Left ventricle myocardium inferior (tissue), 1 donor: Measurements from ENCODE around the gene WFDC1. TPM values are rescaled to one million over a fixed set of nuclear protein-coding genes. Genes with fewer than 3 reads are reported as not detected.

Experiments
- DNase-seq: peaks from one replicate; pipeline ENCODE4 v3.0.0-alpha.2; 2020
- H3K27ac ChIP-seq: fragments of 200-600 bp; replicated peaks from 2 replicates; pipeline ENCODE4 v1.8.0; 2021
- H3K27me3 ChIP-seq: fragments of 200-600 bp; 2 replicates; pipeline ENCODE4 v1.8.0; 2021; ENCODE audit warnings: low read depth
- H3K36me3 ChIP-seq: fragments of 200-600 bp; 2 replicates; pipeline ENCODE4 v1.8.0; 2021
- H3K4me1 ChIP-seq: fragments of 200-600 bp; 2 replicates; pipeline ENCODE4 v1.8.0; 2021
- H3K4me3 ChIP-seq: fragments of 200-600 bp; 2 replicates; pipeline ENCODE4 v1.8.0; 2021; ENCODE audit warnings: mild to moderate bottlenecking, moderate library complexity
- H3K9me3 ChIP-seq: fragments of 200-600 bp; replicated peaks from 2 replicates; pipeline ENCODE4 v1.8.0; 2021
- intact Hi-C: fragments of 100-400 bp; cut with micrococcal nuclease; formaldehyde crosslinking; loops from one replicate; pipeline ENCODE4 v1.11.0; 2022
- total RNA-seq: library from RNA; stranded (reverse); fragmentation: NEBNext Ultra II Directional; extraction: Animal tissue kit (Norgen Biotek cat#: 25700); gene quantifications from one replicate; pipeline ENCODE4 v1.2.1, GENCODE V29; 2021
- TF ChIP-seq, protein P1 (sequence below): fragments of 200-600 bp; IDR thresholded peaks from 2 replicates; pipeline ENCODE4 v1.8.0; 2021; ENCODE audit warnings: antibody characterized with exemption, mild to moderate bottlenecking, borderline replicate concordance
- donor health status: DM: no; HTN: yes; CAD: no; lungs with severe emphysema.

The WFDC1 gene
- total RNA-seq, 1 donor from 2014 or later, result 1.3 TPM

DNA sequence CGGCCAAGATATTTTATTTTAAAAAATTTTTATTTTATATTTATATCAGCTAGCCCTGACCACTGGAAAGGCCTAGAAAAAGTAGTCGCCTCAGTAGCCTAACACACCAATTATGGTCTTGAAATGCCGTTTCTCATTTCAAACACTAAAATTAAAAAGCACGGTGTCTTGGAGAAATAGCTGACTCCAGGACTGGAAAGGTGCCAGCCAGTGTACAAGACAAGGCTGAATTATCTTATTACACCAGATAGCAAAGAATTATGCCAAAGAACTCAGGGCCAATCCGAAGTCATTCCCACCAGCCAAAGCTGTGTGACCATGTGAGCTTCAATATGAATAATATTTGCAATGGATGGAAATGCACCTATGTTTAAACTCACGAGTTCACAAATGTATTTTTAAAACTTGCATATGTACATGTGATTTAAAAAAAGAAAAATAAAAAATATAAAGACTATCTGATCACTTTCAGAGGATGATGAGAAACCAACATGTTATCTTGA, 53.8 kb downstream of the WFDC1 start:
- Histone ChIP-seq H3K27me3 (peaks cover 21% of the 10 kb centered on the region), H3K9me3 (no peaks in the 10 kb centered on the region), H3K27ac (no peak overlapping the region), H3K36me3 (no peaks in the 10 kb centered on the region), H3K4me3 (no peak overlapping the region), H3K4me1 (no peaks in the 10 kb centered on the region)
- DNase-seq, result no peak
- intact Hi-C loops, result no loop called here
- TF ChIP-seq, protein P1, sequence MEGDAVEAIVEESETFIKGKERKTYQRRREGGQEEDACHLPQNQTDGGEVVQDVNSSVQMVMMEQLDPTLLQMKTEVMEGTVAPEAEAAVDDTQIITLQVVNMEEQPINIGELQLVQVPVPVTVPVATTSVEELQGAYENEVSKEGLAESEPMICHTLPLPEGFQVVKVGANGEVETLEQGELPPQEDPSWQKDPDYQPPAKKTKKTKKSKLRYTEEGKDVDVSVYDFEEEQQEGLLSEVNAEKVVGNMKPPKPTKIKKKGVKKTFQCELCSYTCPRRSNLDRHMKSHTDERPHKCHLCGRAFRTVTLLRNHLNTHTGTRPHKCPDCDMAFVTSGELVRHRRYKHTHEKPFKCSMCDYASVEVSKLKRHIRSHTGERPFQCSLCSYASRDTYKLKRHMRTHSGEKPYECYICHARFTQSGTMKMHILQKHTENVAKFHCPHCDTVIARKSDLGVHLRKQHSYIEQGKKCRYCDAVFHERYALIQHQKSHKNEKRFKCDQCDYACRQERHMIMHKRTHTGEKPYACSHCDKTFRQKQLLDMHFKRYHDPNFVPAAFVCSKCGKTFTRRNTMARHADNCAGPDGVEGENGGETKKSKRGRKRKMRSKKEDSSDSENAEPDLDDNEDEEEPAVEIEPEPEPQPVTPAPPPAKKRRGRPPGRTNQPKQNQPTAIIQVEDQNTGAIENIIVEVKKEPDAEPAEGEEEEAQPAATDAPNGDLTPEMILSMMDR, result no peak

DNA sequence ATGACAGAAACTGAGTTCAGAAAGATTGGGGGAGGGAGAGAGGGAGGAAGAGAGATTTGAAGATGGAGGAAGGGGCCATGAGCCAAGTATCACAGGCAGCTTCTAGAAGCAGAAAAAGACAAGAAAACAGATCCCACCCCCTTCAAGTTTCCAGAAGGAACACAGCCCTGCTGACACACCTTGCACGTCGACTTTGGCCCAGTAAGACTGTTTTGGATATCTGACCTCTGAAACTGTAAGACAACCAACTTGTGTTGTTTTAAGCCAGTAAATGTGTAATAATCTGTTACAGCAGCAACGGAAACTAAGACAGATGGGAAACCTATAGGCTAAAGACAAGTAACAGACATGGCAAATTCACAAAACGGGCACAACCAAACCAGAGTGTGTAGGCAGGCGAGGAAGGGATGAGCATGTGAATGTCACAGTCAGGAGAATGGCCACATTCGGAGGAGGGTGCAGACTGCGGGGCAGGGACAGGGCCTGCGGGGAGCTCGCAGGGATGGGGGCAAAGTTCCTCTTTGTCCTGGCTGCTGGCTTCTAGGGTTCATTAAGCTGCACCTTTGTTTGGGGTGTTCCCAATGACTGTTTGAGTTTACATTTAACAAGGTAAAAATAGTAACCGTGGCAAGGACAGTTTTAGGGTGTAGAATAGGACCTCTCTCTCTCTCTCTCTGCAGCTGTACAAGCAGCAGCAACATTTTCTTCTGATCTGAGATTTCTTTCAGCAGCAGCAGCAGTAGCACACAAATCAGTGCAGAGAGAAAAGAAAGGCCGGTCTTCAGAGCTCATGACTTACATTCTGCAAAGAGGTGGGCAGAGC, 55.4 kb downstream of the WFDC1 start:
- no peaks in the 10 kb centered on the region for H3K36me3 ChIP-seq
- intact Hi-C loops, result no loop called here
- no peaks in the 10 kb centered on the region for H3K4me1 ChIP-seq
- H3K27ac ChIP-seq, result no peak overlapping the region
- no peak overlapping the region for H3K4me3 ChIP-seq
- TF ChIP-seq, protein P1, result no peak
- DNase-seq, result no peak
- peaks cover 25% of the 10 kb centered on the region for H3K27me3 ChIP-seq
- no peaks in the 10 kb centered on the region for H3K9me3 ChIP-seq

DNA sequence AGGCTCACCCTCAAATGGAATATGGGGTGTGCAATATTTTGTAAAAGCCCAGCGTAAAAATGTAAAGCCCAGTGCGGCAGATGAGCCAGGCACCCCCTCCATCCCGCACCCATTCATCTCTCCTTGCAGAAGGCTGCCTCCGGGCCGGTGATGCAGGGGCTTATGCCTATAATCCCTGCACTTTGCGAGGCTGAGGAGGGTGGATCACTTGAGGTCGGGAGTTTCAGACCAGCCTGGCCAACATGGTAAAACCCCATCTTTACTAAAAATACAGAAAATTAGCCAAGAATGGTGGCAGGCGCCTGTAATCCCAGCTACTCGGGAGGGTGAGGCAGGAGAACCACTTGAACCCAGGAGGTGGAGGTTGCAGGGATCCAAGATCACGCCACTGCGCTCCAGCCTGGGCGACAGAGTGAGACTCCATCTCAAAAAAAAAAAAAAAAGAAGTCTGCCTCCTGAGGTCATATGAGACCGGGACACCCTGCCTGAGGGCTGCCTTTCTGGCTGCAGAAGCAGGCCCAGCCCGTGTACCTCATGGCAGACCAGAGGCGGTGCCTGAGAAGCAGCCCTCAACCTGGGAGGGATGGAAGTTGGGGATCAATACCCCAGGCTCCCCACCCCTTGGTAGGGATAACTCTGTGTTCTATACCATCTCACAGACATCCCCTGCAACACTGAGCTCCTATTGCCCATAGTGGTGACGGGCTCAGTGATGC, 56.2 kb downstream of the WFDC1 start:
- H3K9me3 ChIP-seq, result no peaks in the 10 kb centered on the region
- TF ChIP-seq, protein P1, result no peak
- no peaks in the 10 kb centered on the region for H3K4me1 ChIP-seq
- H3K36me3 ChIP-seq, result no peaks in the 10 kb centered on the region
- no peak overlapping the region for H3K27ac ChIP-seq
- no peak for DNase-seq
- peaks cover 30% of the 10 kb centered on the region for H3K27me3 ChIP-seq
- intact Hi-C loops, result no loop called here
- no peak overlapping the region for H3K4me3 ChIP-seq

DNA sequence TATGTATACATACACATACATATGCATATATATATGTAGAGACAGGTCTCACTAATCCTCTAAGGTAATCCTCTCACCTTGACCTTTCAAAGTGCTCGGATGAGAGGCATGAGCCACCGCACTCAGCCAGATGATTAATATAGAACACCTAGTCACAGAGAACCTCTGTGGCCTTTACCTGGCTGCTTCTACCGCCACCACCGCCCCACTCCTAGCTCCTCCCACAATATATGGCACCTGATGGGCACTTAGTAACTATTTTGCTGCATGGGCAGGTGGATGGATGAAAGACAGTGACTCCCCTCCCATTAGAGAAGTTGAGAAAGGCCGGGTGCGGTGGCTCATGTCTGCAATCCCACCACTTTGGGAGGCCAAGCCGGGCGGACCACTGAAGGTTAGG, 57.0 kb downstream of the WFDC1 start:
- H3K36me3 ChIP-seq, result no peaks in the 10 kb centered on the region
- no peak overlapping the region for H3K27ac ChIP-seq
- H3K27me3 ChIP-seq, result peaks cover 34% of the 10 kb centered on the region
- TF ChIP-seq, protein P1, result no peak
- H3K4me1 ChIP-seq, result no peaks in the 10 kb centered on the region
- H3K4me3 ChIP-seq, result no peak overlapping the region
- no peaks in the 10 kb centered on the region for H3K9me3 ChIP-seq
- intact Hi-C loops, result no loop called here
- DNase-seq, result no peak

DNA sequence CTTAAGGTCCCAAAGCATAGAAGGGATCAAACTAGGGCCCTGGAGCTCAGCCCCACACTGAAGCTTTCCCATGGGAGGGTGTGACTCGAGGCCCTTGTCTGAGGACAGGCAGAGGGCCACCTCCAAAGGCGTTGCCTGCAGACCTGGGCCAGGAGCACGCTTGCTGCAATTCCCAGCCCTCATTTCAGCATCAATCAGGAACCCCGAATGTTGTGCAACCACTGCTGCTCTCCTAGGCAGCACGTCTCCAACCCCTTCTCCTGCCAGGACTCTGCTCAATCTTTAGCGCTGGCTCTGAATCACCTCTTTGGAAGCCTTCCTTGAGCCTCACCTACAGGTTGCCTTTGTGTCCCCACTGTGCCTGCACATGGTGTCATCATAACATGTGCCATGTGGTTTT, 59.6 kb downstream of the WFDC1 start:
- TF ChIP-seq, protein P1, result no peak
- Histone ChIP-seq H3K27ac (no peak overlapping the region), H3K27me3 (peaks cover 26% of the 10 kb centered on the region), H3K9me3 (no peaks in the 10 kb centered on the region), H3K36me3 (no peaks in the 10 kb centered on the region), H3K4me3 (no peak overlapping the region), H3K4me1 (no peaks in the 10 kb centered on the region)
- no peak for DNase-seq
- intact Hi-C loops, result no loop called here
